Smooth muscle cell (in vitro differentiated cells): ENCODE results near the gene PHAF1. TPM values are rescaled to one million over a fixed set of nuclear protein-coding genes. Genes with fewer than 3 reads are reported as not detected.
A peak's percentile ranks its signal among the peaks of the same experiment; 100 is the strongest.

Experiments
- DNase-seq: peaks from one replicate; lab custom pipeline; 2025; ENCODE audit not compliant: unreplicated experiment; lab: John Stamatoyannopoulos, UW
- H2AFZ ChIP-seq: fragments of 200-600 bp; sonication (generic); 2 replicates; pipeline ENCODE4 v1.6.0; 2016; ENCODE audit warnings: antibody characterized with exemption, low read depth, mild to moderate bottlenecking
- H3F3A ChIP-seq: fragments of 200-600 bp; sonication (generic); 2 replicates; pipeline ENCODE4 v1.6.0; 2017; ENCODE audit warnings: antibody characterized with exemption, low read depth
- H3K27ac ChIP-seq: fragments of 200-600 bp; sonication (generic); 2 replicates; pipeline ENCODE4 v1.5.1; 2016; ENCODE audit warnings: low read depth, mild to moderate bottlenecking
- H3K27me3 ChIP-seq: fragments of 200-600 bp; sonication (generic); 2 replicates; pipeline ENCODE4 v1.6.1; 2016; ENCODE audit warnings: low read depth, mild to moderate bottlenecking
- H3K36me3 ChIP-seq: fragments of 200-600 bp; sonication (generic); 2 replicates; pipeline ENCODE4 v1.5.1; 2016; ENCODE audit warnings: low read depth
- H3K4me1 ChIP-seq: fragments of 200-600 bp; sonication (generic); 2 replicates; pipeline ENCODE4 v1.5.1; 2016; ENCODE audit warnings: low read depth
- H3K4me2 ChIP-seq: fragments of 200-600 bp; sonication (generic); 2 replicates; pipeline ENCODE4 v1.6.0; 2016; ENCODE audit warnings: mild to moderate bottlenecking
- H3K4me3 ChIP-seq: fragments of 200-600 bp; sonication (generic); 2 replicates; pipeline ENCODE4 v1.5.1; 2016; ENCODE audit warnings: mild to moderate bottlenecking
- H3K79me2 ChIP-seq: fragments of 200-600 bp; sonication (generic); 2 replicates; pipeline ENCODE4 v1.6.0; 2016; ENCODE audit warnings: low read depth, mild to moderate bottlenecking
- H3K9ac ChIP-seq: fragments of 200-600 bp; sonication (generic); 2 replicates; pipeline ENCODE4 v1.6.0; 2016; ENCODE audit warnings: low read depth
- H3K9me3 ChIP-seq: fragments of 200-600 bp; sonication (generic); replicated peaks from 2 replicates; pipeline ENCODE4 v1.5.1; 2016; ENCODE audit warnings: low read depth
- H4K20me1 ChIP-seq: fragments of 200-600 bp; sonication (generic); 2 replicates; pipeline ENCODE4 v1.6.0; 2016; ENCODE audit warnings: low read depth
- WGBS: methylation state at CpG from one replicate; pipeline ENCODE4 v1.1.7; 2016; ENCODE audit warnings: low lambda C conversion rate; 5-methylcytosine and 5-hydroxymethylcytosine counted together
- polyA plus RNA-seq: library from polyadenylated mRNA; unstranded; fragments of >200 nt; fragmentation: Nextera tagmentation; extraction: Ambion mirVana; gene quantifications from 2 replicates; pipeline ENCODE4 v1.2.1, GENCODE V29; 2016
- total RNA-seq: library from RNA; depleted of rRNA; stranded (reverse); fragments of >200 nt; gene quantifications from 2 replicates; pipeline ENCODE4 v1.2.3, GENCODE V29; 2014
- TF ChIP-seq, protein P1 (sequence below): fragments of 200-600 bp; sonication (generic); IDR thresholded peaks from 2 replicates; pipeline ENCODE4 v1.5.1; 2017; ENCODE audit warnings: borderline replicate concordance, mild to moderate bottlenecking, antibody characterized with exemption; ENCODE audit not compliant: insufficient read depth, poor library complexity, severe bottlenecking

Gene PHAF1
- total and polyA plus RNA-seq, 2 experiments from 2014 or later: 15.5 TPM

DNA sequence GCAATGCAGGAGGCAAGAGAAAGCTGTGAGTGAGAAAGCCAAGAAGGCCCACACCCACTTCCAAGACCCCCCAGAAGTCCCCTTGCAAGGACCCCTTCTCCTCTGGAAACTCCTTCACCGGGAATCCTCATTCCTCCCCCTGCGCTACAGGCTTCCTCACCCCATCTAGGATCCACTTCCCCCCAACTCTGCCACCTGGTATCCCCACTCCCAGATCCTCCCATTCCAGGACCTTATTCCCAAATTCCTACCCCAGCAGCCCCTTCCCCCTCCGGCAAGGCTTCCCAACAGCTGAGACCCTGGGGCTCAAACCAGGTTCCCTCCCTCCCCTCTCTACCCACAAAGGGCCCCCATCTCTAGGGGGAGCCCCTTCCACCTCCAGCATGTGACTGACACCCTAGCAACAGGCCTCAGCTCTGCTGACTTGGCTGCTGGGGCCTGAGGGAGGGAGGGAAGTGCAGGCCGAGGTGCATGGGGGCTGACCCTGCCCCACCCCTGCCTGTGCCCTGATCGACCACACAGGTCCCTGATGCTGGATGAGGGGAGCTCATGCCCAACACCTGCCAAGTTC is 56.9 kb downstream of the PHAF1 start:
- no peak for DNase-seq
- Histone ChIP-seq H4K20me1 (peaks cover 26% of the 10 kb centered on the region), H3K36me3 (no peaks in the 10 kb centered on the region), H3K9ac (no peak overlapping the region), H2AFZ (no peak overlapping the region), H3K4me2 (no peak overlapping the region), H3K27me3 (peaks cover 59% of the 10 kb centered on the region), H3K9me3 (no peaks in the 10 kb centered on the region), H3K4me3 (no peak overlapping the region), H3K27ac (no peak overlapping the region), H3K79me2 (no peaks in the 10 kb centered on the region), H3F3A (peaks cover 7% of the 10 kb centered on the region), H3K4me1 (peaks cover 31% of the 10 kb centered on the region)
- 75% methylated on average over 3 of the region's 5 CpGs for WGBS
- TF ChIP-seq, protein P1, sequence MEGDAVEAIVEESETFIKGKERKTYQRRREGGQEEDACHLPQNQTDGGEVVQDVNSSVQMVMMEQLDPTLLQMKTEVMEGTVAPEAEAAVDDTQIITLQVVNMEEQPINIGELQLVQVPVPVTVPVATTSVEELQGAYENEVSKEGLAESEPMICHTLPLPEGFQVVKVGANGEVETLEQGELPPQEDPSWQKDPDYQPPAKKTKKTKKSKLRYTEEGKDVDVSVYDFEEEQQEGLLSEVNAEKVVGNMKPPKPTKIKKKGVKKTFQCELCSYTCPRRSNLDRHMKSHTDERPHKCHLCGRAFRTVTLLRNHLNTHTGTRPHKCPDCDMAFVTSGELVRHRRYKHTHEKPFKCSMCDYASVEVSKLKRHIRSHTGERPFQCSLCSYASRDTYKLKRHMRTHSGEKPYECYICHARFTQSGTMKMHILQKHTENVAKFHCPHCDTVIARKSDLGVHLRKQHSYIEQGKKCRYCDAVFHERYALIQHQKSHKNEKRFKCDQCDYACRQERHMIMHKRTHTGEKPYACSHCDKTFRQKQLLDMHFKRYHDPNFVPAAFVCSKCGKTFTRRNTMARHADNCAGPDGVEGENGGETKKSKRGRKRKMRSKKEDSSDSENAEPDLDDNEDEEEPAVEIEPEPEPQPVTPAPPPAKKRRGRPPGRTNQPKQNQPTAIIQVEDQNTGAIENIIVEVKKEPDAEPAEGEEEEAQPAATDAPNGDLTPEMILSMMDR: no peak

DNA sequence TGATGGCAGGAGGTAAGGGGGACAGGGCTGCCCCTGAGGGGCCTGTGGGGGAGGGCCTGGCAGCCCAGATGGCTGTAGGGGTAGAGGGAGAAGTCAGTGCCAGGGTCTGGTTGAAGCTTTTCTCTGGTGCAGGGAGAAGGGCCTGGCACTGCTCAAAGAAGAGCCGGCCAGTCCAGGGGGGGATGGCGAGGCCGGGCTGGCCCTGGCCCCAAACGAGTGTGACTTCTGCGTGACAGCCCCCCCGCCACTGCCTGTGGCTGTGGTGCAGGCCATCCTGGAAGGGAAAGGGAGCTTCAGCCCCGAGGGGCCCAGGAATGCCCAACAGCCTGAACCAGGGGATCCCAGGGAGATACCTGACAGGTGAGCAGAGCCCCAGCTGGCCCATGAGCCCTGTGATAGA is 57.8 kb downstream of the PHAF1 start:
- Histone ChIP-seq H3K36me3 (no peaks in the 10 kb centered on the region), H4K20me1 (peaks cover 17% of the 10 kb centered on the region), H3K4me2 (no peak overlapping the region), H3K27me3 (peaks cover 50% of the 10 kb centered on the region), H3K9ac (no peak overlapping the region), H3K9me3 (no peaks in the 10 kb centered on the region), H3K4me3 (no peak overlapping the region), H3K4me1 (peaks cover 31% of the 10 kb centered on the region), H3K27ac (no peak overlapping the region), H2AFZ (no peak overlapping the region), H3F3A (peaks cover 7% of the 10 kb centered on the region), H3K79me2 (no peaks in the 10 kb centered on the region)
- 86% methylated on average over 7 of the region's 7 CpGs for WGBS
- no peak for DNase-seq
- TF ChIP-seq, protein P1: no peak

DNA sequence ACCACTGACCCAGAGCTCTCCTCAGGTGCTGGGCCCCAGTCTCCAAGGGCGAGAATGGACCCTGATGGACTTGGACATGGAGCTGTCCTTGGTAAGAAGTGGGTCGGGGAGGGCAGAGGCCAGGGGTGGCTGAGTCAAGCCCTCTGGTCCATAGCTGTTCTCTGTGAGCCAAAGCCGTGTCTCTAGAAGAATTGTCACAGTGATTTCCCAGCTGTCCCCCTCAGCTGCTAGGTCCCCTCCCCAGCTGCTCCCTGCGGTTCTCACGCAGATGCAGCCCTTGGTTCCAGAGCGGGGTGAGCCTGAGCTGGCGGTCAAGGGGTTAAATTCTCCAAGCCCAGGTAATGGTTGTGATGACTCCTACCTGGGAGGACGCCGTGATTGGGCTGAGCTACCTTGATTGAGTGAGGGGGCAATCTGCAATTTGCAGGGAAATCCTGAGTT is 59.3 kb downstream of the PHAF1 start:
- Histone ChIP-seq H2AFZ (no peak overlapping the region), H3K4me3 (no peak overlapping the region), H3K9ac (no peak overlapping the region), H3K79me2 (no peaks in the 10 kb centered on the region), H4K20me1 (peaks cover 3% of the 10 kb centered on the region), H3K36me3 (no peaks in the 10 kb centered on the region), H3F3A (peaks cover 7% of the 10 kb centered on the region), H3K27me3 (peaks cover 36% of the 10 kb centered on the region), H3K27ac (no peak overlapping the region), H3K4me2 (peak overlapping the region; percentile 87), H3K4me1 (peaks cover 19% of the 10 kb centered on the region), H3K9me3 (no peaks in the 10 kb centered on the region)
- TF ChIP-seq, protein P1: no peak
- no peak for DNase-seq
- 31% methylated on average over 9 of the region's 9 CpGs for WGBS

DNA sequence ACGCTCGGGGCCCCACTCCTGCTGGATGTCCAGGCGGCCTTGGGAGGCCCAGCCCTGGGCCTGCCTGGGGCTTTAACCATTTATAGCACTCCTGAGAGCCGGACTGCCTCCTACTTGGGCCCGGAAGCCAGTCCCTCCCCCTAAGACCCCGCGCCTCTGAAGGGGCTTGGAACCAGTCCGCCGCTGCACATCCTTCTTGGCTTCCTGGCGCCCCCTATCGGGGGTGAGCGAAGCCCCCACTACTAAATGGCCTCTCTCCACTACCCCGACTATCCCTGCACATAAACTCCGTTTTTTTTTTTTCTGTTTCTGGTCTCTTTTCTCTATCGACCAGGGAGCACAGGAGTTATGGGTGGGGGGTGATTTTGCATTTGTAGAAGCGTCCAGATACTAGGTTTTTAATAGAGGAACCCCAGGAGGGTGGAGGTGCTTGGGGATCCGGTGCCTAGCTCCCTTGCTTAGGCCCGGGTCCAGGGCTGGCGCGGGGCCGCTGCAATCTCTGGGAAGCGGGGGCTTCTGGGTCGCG is 60.0 kb downstream of the PHAF1 start:
- Histone ChIP-seq H3K4me2 (peak overlapping the region; percentile 87), H3K4me3 (peak overlapping the region; percentile 55), H4K20me1 (peaks cover 2% of the 10 kb centered on the region), H3K4me1 (peaks cover 24% of the 10 kb centered on the region), H3K27me3 (peaks cover 29% of the 10 kb centered on the region), H3K9ac (no peak overlapping the region), H3K27ac (peak overlapping the region; percentile 19), H3K9me3 (no peaks in the 10 kb centered on the region), H3K36me3 (no peaks in the 10 kb centered on the region), H2AFZ (no peak overlapping the region), H3K79me2 (no peaks in the 10 kb centered on the region), H3F3A (peaks cover 7% of the 10 kb centered on the region)
- 5% methylated on average over 24 of the region's 24 CpGs for WGBS
- DNase-seq: no peak
- TF ChIP-seq, protein P1: peak; percentile 52
